Stimulated activated CD8-positive, alpha-beta memory T cell treated with anti-CD3 and anti-CD28 coated beads, Interleukin-15, amount 100 ng/mL, for 24 hours (primary cell): Measurements from ENCODE around the gene TOP3B.

Experiments used
- DNase-seq: peaks from one replicate; pipeline ENCODE4 v3.0.0-alpha.2; 2020; ENCODE audit warnings: low read depth

Gene TOP3B

DNA sequence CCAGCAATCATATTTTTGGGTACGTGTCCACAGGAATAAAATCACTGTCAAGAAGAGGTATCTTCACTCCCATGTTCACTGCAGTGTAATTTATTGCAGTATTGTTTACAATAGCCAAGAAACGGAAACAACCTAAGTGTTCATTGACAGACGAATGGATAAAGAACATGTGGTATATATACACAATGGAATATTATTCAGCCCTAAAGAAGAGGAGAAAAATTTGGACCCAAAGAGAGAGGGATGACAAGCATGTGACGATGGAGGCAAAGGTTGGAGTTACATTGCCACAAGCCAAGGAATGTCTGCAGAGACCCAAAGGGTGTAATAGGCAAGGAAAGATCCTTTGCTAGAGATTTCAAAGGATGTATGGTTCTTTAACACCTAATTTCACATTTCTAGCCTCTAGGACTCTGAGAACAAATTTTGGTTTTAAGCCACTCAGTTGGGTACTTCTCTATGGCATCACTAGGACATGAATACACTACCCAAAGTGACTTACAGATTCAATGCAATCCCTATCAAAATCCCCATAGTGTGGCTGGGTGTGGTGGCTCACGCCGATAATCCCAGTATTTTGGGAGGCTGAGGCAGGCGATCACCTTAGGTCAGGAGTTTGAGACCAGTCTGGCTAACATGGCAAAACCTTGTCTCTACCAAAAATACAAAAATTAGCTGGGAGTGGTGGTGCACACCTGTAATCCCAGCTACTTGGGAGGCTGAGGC is 31.1 kb upstream of the TOP3B start:
- DNase-seq, result no peak

DNA sequence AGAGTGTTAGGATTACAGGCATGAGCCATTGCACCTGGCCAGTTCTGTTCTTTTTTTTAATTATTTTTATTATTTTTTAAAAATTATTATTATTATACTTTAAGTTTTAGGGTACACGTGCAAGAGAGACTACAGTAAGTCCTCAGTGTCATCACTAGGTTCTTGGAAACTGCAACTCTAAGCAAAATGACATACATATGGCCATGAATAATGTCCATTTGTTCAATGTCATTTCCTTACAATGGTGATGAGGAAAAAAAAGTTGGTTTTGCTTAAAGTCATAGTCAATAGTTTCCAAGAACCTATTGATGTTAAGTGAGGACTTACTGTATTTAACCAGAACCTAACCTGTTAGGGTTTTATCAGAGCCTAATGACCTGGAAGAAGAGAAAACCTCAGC is 29.4 kb upstream of the TOP3B start:
- no peak for DNase-seq

DNA sequence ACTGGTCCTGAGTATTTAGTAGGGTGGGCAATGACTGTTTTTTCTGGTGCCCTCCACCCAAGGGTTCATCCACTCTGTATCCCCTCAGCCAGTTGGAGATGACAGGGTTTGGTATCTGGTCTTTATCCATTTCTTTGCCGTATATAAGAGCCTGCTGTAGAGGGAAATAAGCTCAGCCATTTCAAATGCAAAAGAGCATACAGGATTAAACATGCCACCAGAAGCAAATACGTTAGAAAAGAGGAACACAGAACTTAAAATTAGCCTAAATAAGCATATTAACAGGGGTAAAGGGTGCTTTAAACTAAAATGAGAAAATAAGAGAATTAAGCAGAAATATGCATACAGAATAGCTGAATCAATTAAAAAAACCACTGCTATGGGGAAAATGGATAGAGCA is 27.8 kb upstream of the TOP3B start:
- no peak for DNase-seq

DNA sequence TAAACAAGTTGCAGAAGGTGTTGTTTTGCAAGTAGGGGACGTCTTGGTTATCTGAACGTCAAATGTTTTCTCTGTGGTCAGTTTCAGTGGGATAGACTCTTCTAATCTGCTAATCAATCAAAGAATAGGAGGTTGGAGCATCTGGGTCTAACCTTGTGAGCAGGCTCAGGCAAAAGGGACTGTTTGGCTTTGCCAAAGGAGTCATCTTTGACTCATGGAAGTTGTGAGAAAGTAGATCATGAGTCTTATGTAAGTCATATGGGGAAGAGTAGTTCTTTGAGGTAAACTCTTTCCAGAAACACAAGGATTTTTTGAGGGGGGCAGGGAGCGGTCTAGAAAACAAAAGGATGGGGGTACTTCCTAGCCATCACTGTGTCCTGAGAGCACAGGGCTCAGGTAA is 27.1 kb upstream of the TOP3B start:
- no peak for DNase-seq

DNA sequence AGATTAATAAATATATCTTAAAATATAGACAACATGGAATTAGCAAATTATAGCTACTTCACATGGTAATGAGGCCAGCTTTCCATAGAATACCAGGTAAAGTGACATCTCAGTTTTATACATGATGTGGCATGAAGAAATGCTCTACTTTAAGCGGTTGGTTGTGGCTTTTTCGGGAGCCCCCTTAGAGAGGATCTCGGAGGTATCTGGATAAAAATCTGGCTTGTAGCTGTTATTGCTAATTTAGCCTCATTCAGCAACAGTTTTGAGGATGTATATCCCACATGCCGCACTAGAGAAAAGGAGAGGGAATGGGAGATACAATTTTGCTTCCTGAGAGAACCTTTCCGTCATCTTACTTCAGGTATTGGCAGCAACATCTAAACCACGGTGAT is 24.0 kb upstream of the TOP3B start:
- DNase-seq, result no peak

DNA sequence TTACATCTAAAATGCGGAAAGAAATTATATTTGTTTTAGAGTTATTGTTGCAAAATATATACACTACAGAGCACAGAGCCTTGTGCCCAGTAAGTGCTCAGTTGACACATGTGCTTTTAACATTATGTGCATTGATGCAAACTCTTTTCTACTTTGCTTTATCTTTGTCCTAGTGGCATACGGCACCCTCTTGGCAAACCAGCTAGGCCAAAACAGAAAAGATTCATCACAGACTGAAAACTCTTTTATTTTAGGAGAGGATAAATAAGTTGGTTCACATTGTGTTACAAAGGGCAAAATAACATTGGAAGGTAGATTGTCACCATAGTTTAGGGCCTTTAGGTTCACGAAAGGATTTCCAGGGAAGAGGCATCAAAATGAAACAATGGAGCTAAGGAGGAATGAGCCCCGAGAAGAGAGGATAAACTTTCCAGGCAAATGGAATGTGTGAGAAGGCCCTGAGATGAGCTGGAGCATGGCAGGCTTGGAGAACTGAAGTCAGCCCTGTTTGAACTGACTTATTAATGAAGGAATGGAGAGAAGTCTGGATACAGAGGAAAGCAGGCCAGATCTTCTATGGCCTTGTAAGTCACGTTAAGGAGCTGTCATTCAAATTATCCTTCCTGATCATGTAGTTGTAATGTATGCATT is 23.5 kb upstream of the TOP3B start:
- no peak for DNase-seq

DNA sequence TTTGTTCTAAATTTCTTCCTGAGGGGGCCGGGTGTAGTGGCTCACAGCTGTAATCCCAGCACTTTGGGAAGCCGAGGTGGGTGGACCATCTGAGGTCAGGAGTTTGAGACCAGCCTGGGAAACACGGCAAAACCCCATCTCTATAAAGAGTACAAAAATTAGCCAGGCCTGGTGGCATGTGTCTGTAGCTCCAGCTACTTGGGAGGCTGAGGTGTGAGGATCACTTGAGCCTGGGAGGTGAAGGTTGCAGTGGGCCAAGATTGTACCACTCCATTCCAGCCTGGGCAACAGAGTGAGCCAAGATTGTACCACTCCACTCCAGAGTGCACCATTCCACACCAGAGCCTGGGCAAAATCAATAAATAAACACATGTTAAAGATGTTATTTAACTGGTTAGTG is 20.6 kb upstream of the TOP3B start:
- no peak for DNase-seq

DNA sequence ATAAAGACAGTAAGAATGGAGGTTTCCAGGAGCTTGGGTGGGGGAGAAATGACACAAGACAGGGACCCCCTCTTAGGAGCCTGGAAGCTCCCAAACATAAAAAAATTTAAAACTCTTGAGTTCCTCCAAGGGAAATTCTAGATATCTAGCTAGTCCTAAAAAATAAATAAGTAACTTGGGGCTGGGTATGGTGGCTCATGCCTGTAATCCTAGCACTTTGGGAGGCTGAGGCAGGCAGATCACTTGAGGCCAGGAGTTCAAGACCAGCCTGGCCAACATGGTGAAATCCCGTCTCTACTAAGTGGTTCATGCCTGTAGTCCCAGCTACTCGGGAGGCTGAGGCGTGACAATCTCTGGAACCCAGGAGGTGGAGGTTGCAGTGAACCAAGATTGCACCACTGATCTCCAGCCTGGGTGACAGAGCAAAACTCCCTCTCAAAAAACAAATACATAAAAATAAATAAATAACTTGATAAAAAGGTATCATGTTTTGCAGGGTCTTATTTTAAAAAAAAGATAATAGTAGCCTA is 20.0 kb upstream of the TOP3B start:
- no peak for DNase-seq

DNA sequence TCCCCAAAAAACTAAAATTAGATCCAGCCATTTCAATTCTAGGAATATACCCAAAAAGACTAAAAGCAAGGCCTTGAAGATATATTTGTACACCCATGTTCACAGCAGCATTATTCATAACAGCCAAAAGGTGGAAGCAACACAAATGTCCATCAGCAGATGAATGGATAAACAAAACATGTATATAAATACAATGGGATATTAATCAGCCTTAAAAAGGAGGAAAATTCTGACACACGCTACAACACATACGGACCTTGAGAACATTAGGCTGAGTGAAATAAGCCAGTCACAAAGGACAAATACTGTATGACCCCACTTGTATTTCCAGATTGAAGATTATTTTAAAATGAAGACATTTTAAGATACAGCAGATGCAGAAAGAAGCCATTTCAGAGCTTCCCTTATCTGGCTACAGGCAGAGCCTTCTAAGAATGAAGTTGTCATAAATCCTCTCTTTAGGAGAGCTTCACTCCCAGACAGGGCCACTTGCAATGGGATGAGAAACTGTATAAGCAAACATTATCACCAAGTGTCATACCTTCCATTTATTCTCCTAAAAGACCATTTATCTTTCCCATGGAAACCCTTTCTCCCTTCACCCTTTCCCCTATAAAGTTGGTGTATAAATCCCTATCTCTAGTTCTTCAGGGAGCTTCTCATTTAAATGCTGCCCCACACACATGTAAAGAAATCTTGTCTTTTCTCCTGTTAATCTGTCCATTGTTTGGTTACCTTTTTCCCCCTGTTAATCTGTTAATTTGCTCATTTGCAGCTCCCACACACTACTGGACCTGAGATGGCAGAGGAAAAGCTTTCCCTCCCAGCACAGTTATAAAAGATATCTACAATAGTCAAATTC is 19.3 kb upstream of the TOP3B start:
- DNase-seq, result no peak

DNA sequence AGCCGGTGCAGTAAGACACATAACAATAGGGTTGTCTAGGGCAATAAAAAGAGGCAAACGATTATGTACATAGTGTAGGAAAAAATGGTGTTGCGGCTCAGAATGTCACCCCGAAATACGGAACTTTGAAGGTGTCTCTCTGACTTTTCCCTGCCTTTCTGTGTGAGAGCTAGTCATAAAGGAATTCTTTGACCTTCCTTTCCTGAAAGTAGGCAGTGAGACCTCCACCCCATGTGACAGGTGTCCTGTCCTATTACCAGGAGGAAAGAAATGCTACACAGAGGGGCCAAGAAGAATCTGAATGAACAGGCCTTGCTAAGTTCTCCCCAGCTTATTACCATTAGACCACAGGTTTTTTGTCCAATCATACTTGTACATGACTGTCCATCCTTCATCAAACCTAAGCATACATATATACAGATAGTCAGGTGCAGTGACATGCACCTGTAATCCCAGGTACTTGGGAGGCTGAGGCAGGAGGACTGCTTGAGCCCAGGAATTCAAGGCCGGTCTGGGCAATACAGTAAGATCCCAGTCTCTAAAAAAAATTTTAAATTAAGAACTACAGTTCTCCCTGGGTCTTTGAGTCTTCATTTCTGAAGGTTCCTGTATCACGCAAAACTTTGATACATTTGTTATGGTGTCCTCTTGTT is 16.1 kb upstream of the TOP3B start:
- DNase-seq, result no peak

DNA sequence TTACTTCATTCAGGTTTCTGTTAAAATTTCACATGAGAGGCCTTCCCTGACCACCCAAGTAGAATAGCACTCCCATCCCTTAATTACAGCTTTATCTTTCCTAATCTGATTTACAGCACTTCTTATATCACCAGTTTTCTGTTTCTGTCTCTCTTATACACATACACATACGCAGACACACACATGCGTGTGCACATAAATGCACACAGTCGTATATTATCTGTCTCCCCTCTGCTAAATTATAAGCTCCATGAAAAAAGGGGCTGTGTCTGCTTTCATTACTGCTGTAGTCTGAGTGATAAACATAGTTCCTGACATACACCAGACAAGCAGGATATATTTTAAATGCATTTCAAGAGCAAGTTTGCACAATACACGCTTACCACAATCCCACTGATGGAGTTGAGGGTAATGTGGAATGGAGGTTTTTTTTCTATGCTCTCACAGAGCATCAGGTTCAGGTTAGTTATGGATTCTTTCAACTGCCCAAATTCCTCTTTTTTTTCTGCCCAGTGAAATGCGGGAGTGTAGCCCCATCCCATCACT is 13.7 kb upstream of the TOP3B start:
- DNase-seq, result no peak

DNA sequence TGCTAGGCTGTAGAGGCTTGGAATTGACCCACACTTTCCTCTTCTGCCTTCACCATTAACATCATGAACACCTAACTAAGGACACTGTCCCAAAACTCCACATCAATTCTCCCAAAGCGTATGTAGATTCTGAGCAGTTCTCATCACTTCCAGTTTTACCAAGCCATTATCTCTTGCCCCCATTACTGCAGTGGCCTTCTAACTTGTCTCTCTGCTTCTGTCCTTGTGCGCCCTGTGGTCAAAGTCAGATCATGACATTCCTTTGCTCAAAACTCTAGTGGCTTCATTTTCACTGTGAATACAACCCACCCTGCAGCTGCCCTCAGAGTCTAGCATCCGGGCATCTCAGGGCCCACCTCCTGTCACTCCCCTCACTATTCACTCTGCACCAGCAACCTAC is 13.1 kb upstream of the TOP3B start:
- DNase-seq, result no peak

DNA sequence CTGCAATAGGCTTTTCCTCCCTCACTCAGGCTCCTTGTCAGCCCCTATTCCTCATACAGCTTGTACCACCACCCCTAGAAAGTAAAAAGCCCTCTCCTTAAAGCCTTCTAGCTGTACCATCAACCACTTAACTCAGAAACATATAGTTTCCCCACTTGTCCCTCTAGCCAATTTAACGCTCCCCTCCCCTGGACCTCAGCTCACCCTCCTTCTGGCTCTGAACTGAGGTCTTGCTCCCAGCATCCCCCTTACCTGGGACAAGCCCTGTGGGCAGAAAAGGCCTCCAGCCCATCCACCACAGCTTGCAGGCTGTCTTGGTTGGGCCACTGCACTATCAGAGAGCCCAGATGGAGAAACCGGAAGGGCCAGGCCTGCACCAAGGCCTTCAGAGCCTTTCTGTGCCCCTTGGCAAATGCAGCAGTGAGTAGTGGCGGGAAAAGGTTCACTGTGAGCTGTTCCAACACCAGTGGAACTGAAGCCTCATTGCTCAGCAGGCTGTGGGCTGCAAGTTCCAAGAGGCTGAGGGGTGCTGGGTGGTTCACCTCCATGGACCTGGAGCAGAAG is 12.4 kb upstream of the TOP3B start:
- DNase-seq, result no peak

DNA sequence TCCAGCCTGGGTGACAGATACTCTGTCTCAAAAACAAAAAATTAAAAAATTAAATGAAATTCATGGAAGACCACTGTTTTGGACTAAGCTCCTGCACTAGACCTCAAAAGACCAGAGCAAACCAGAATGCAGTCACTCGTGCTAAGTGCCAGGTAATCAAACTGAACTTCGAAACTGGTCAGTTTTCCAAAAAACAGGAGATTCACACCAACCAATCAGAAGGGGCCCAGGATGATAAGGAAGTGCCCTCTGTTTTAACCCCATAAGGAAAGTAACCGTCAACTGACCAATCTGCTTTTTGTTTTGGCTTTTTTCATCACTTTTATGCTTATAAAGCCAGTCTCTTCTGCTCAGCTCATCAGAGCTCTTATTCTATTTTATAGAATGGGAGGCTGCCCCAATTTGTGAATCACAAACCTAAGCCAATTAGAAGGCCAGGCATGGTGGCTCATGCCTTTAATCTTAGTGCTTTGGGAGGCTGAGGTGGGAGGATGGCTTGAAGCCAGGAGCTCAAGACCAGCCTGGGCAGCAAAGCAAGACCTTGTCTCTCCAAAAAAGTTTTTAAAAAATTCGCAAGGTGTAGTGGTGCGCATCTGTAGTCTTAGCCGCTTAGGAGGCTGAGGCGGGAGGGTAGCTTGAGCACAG is 10.1 kb upstream of the TOP3B start:
- no peak for DNase-seq

DNA sequence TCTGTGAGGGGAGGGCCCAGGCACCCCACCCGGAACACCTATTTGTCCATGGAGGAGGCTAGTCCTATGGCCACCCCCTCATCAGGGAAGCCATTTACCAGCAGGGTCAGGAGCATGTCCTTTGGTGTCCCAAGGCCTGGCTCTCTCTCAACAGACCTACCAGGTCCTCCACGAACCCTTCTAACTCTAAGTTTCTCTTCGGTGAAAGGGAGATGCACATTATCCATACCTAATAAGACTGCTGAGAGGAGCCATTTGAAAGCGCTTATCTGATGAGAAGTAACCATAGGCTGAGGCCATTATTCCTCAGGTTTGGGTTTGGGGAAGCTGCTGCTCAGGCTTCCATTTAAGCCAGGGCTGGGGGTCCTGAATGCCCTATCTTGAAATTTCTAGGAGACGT is 9.2 kb upstream of the TOP3B start:
- DNase-seq, result no peak

DNA sequence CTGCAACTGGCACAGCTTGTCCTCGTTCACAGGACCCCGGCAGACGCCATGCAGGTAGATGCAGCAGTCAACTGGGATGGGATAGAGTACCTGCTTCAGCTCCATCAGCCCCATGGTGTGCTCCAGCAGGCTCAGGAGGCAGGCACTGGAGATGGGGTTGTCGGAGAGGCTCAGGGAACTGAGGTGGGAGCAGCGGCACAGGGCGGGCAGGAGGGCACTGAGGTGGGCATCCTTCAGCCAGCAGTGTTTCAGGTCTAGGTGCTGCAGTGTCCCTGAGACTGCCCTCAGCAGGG is 8.7 kb upstream of the TOP3B start:
- no peak for DNase-seq

DNA sequence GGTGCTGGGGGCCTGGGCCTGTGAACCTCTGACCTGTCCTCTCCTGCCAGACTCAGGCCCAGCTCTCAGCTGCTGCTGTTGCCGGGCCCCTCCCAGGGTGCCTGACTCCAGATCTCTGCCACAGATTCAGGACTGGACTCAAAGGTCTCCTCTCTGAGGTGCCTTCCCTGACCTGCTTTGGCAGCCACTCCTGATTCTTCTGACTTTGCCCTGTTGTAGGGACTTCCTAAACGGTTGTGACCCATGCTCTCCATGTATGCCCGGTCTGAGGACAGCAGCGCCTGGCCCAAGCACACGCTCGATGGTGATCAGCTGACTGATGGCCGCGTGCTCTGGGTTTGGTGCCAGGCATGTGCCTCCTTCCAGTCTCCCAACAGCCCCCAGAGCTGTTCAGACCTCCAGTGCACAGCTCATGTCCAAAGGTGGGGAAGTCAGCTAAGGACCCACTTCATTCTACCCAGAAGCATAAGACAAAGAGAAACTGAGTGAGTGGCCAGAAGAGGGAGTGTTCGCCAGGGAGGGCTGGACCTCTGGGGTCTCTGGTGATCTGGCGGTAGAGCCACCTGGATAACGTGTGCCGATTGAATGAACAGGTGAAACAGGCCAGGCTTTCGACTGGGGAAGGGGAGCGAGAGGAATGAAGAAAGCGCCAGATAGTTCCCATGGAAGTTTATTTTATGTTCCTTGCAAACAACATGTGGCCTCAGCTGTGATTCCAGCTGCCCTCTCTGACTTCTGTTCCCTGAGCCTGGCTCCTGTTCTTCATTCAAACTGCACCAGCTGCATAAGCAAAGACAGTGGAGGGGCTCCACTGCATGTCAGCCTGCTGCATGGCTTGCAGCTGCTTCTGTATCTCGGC is 8.1 kb upstream of the TOP3B start:
- DNase-seq, result no peak

DNA sequence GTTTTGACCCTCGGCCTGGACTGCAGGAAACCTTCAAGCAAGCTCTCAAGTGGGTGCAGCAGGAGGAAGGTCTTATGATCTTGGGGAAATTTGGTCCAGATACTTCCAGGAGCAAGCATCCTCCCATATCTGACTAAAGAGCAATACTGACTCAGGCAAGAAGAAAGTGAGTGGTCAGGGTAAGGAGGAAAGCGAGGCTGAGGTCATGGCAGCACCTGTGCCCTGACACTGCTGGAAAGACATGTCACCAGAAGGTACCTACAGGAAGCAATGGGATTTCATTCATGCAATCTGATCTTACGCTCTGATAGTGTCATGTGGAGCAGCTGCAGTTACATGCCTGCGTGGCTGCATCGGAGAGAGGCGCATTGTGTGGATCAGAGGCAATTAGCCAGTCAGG is 6.5 kb upstream of the TOP3B start:
- DNase-seq, result no peak

DNA sequence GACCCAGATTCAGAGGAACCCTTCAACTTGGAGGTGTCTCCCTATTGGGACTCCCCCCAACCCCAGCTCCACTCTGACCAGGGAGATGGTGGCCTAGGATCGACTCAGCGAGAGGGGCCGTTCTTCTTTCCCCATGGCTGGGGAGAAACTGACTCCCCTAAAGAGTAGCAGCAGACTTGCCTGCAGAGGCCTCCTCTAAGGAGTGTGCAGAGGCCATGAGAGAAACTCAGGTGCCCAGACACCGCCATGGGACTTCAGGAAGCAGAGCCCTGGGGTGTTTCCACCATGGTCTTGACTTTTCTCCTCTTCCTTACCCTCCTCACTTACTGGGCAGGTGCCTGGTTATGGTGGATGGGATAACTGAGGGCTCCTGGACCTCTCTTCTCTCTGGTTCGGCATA is 2.6 kb upstream of the TOP3B start:
- DNase-seq, result no peak

DNA sequence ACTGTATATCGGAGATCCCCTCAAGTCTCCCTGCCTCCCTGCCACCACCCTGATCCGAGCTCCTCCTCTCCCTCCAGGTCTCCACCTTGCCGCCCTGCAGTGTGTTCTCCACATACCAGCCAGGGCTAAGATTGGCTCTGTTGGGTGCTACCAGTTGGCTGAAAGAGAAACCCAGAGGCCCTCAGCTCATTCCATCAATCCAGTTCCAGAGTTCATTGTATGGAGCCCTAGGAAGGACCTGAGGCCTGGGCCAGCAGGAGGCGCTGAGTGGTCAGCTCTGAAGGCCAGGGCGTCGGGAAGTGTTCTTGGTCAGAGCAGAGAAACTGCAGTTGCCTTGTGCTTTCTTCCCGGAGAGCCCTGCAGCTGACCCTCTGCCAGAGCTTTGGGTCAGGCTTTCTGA is 2.2 kb upstream of the TOP3B start:
- no peak for DNase-seq

DNA sequence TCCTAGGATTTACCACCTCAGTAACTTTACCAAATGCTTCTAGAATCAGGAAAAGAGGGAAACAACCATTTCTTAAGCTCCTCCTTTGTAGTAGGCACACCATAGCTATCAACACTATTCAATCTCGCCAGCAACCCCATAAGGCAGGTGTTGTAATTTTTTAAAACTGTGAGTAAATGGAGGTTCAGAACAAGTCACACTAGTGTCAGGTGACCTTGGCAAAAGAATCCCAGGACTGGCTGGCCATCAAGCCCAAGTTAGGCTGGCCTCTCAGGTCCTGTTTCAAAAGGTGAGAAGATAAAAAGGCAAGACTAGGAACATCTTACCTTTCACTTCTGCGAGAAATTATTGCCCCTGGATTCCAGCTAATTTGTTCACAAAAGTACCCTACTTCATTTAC is 713 bp downstream of the TOP3B start:
- DNase-seq, result no peak
